Adrenal gland (tissue), 5 donors: Measurements from ENCODE around the gene DOCK4.

Experiments used
- CTCF ChIP-seq, 6 experiments: fragments of 450-650 bp in 4 of 6; fragments of 200-600 bp in 2 of 6; sonication (generic) in 1 of 6; IDR thresholded peaks; 1 replicate in 5 of 6; 2 replicates in 1 of 6; pipeline versions ENCODE4 v1.5.1 to v1.8.0; 2016 to 2021; ENCODE audit warnings: antibody characterized with exemption in 6 of 6, mild to moderate bottlenecking in 2 of 6, moderate library complexity in 1 of 6
- POLR2A ChIP-seq, 2 donors: fragments of 450-650 bp; IDR thresholded peaks; one replicate each; pipeline ENCODE4 v1.6.1; 2017; ENCODE audit warnings: antibody characterized with exemption in 2 of 2, mild to moderate bottlenecking in 2 of 2, moderate library complexity in 1 of 2
- donor health status: DM: no; HTN: no; CAD: no.

GRCh38 chr7:111980725-111981124 is 225.5 kb downstream of the DOCK4 start:
- no peak for TF ChIP-seq POLR2A (IDR thresholded peaks at IDR 0.05)
- TF ChIP-seq CTCF (IDR thresholded peaks at IDR 0.05): no peak
